ENCODE data around the gene LRRC71.

LRRC71 gene

GRCh38 chr1:156948708-156949107 is 28.3 kb downstream of the LRRC71 start:
- no peak for DNase-seq

DNA sequence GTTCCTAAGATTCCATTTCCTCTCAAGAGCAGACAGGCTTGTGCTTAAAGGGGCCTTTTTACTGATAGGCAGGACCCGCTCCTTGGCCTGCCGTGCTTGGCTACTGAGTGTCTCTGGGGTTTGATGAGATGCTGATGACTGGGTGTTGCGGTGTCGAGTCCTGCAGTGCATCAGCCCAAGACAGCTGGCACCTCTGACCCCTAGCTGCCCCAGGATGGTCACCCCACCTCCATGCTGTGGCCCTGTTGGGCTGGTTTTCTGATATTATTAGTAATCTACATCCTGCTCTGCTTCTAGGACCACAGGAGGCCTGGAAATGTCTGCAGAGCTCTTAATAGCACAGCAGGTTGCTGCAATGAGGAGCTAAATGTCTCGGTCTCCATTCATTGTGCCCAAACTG is 28.7 kb downstream of the LRRC71 start:
- DNase-seq: no peak

DNA sequence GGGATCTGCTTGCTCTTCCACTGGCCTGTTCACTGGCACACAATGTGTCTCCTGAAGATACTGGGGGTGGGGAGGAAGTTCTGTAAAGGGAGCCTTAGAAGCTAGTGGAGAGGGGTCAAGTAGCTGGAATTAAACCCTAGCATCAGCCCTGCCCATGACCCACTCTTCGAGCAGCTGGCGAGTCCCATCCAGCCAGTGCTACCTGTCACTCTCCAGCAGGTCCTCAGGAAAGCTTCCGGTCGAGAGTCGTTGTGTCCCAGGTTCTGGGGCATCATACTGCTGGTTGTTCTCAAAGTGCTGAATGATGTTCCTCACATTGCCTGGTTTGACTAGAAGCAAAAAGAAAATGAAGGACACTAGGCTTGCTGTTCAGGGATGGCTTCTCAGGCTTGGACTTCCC is 30.9 kb downstream of the LRRC71 start:
- no peak for DNase-seq

GRCh38 chr1:156953571-156953970 is 33.1 kb downstream of the LRRC71 start:
- no peak for DNase-seq

DNA sequence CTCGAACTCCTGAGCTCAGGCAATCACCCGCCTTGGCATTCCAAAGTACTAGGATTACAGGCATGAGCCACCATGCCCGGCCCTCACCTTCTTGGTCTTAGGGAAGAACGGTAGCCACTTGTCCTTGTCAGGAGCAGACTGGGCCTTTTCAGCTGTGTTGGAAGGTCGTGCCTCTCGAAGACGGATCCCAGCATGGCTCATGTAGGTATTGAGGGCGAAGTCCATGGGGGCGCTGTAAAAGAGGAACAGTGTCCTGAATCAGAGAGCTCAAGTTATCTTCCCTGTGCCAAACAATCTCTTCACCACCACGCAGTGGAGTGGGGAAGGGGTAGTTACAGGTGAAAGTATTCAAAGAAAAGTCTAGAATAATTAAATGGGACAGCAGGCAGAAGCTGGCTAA is 35.9 kb downstream of the LRRC71 start:
- DNase-seq: no peak

GRCh38 chr1:156957634-156958033 is 37.2 kb downstream of the LRRC71 start:
- DNase-seq: no peak

DNA sequence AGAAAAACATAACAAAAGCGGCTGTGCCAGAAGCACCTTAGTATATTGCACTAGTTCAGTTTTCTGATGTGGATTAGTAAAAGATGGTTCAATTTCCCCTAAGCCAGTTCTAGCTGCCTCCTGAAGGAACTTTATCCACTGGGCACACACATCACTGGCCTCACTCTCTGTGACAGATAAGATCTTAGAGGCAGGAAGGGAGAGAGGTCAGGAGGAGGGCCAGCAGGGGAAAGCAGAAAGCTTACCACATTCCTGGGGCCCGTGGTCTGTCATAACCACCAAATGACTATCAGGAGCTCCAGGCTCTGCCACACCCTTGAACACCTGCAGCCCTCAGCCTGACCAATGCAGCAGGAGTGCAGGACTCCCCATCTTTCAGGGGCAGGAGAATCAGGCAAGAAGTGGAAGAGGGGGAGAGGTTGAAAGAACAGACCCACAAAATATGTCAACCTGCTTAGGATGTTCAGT is 37.8 kb downstream of the LRRC71 start:
- DNase-seq: no peak

DNA sequence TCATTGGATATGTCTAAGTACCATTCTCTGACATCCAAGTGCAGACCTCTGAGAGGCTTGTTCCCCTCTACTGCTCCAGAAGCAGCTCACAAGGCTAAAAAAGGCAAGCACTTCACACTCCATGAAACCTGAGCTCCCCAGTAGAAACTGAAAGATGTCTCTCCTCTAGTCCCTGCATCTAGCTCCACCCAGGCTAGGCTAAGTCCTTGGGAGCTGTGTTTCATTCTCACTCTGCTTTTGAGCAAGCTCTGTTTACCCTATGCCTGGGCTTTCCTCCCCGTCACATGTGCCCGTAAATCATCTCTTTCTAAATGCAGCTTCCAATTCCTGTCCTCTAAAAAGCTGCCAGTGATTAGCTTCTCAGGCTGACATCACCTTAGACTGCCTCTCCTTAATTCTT is 39.0 kb downstream of the LRRC71 start:
- DNase-seq: no peak

- DNase-seq: no peak
These were observed 39.5 kb downstream of the LRRC71 start for GRCh38 chr1:156959925-156960324.

DNA sequence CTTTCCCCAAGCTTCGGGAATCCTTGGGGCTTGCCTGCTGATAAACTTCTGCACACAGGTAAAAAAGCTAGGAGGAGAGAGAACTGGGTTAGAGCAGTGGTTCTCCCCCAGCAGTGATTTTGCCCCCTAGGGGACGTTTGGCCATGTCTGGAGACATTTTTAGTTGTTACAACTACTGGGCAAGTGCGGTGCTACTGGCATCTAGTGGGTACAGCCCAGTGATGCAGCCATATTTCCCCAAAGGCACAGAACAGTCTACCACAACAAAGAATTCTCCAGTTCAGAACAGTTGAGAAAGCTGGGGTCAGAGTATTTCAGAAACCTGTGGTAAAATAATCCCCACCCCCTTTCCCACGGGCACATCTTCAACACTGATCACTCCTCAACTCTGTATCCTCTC is 41.3 kb downstream of the LRRC71 start:
- DNase-seq: no peak

DNA sequence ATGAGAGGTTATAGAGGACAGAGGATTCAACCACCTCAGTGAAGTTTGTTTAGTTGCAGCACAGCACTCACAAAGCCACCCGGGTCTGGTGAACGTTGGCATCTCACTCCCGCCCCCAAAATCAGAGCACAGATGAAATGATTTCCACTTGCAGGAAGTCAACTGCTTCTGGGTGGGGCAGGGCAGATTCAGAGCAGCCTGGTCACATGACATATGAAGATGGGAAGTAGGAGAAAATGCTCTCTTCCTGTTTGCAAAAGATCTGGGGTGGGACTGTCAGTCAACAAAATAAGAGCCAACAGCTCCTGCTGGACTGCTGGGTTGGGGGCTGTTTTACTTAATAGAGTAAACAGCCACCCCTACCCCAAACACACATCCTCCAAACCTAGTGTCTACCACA is 43.2 kb downstream of the LRRC71 start:
- no peak for DNase-seq

- DNase-seq: no peak
These were observed 44.0 kb downstream of the LRRC71 start for GRCh38 chr1:156964441-156964840.

DNA sequence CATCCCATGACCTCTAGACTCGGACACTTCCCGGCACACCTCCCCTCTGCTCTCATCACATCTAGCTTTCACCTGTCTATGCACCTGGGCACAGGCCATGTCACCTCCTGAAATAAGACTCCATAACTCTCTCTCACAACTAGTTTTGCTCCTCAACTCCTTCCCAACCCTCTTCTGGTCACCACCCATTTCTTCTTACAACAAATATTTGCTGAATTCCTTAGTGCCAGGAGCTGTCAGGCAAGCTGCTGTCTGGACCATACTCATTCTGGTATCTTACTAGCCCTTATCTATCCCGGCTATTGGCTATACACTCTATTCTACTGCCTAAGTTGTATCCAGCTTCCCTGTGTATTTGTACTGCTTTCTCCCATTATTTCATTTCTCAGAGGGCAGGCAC is 49.1 kb downstream of the LRRC71 start:
- no peak for DNase-seq

DNA sequence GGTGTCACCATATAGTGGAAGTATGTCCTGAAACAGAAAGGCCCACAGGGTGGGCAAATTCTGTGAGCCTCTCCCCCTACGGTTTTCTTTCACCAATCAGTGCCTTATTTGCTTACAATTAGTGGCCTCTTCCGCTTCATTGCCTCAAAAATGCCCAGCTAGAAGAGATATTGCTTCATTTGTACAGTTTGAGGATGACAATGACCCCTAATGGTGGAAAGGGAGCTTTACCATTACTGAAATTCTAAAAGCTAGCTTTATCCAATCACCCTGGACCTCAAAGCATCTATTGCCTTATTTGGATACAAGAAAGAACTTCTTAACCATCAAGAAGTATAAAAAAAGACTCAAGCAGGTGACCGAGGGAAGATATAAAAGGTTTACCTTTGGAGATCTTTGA is 49.6 kb downstream of the LRRC71 start:
- DNase-seq: no peak

- no peak for DNase-seq
These were observed 53.0 kb downstream of the LRRC71 start for GRCh38 chr1:156973417-156973816.

- no peak for DNase-seq
These were observed 54.7 kb downstream of the LRRC71 start for GRCh38 chr1:156975084-156975483.

DNA sequence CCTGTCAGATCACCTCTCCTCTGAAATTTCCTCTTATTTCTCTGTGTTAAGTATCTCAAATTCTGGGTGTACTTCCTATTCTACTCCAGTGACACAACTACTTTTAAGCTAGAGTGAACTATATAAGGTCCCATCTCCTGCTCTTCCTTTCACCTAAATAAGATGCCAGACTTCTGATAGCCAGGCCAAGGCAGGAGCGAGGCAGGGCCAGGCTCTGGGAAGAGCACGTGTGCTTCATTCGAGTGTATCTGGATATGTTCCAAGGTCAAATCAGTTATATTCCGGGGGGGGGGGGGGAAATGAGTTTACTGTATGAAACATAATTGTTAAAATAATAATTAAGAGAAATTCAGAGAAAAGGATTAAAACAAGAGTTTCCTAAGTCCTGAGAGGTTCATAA is 60.1 kb downstream of the LRRC71 start:
- no peak for DNase-seq
